IMR-90 (cell line): ENCODE data around the gene SLC38A9. TPM values are rescaled to one million over a fixed set of nuclear protein-coding genes. Genes with fewer than 3 reads are reported as not detected.

ENCODE experiments used
- ATAC-seq: fragments of 200-7000 bp; cut with Tn5 transposase; 2 replicates; pipeline ENCODE4 v1.9.1; 2020; ENCODE audit warnings: low read depth, mild to moderate bottlenecking, moderate library complexity
- BruUV-seq: library from RNA; stranded (reverse); fragments of 400-500 nt; replicated peaks from 2 replicates; lab custom pipeline; 2021; lab: Mats Ljungman, UMichigan
- CTCF ChIA-PET: fragments of 300-600 bp; formaldehyde crosslinking; extraction: SDS; loops from one replicate; lab custom pipeline; 2021; ENCODE audit warnings: antibody characterized with exemption; lab: Yijun Ruan, JAX
- POLR2A ChIA-PET: fragments of 300-600 bp; sonication (Branson Sonifier 250); formaldehyde crosslinking; loops from one replicate; lab custom pipeline; 2022; ENCODE audit warnings: antibody characterized with exemption; ENCODE audit not compliant: unreplicated experiment; lab: Charles Lee
- DNase-seq: peaks from one replicate; pipeline ENCODE4 v3.0.0; 2013
- H2AFZ ChIP-seq: replicated peaks from 2 replicates; pipeline ENCODE3; 2013; ENCODE audit warnings: low read length, mild to moderate bottlenecking; ENCODE audit not compliant: poor library complexity
- H2AK5ac ChIP-seq: 2 replicates; pipeline ENCODE4 v1.6.1; 2013; ENCODE audit warnings: low read depth, low read length, inconsistent platforms
- H2AK9ac ChIP-seq: replicated peaks from 2 replicates; pipeline ENCODE3; 2013; ENCODE audit warnings: mild to moderate bottlenecking, low read depth, low read length, moderate library complexity; ENCODE audit not compliant: poor library complexity
- H2BK120ac ChIP-seq: 2 replicates; pipeline ENCODE4 v1.6.1; 2013; ENCODE audit warnings: low read depth, low read length, inconsistent platforms
- H2BK15ac ChIP-seq: 3 replicates; pipeline ENCODE4 v1.6.1; 2013; ENCODE audit warnings: low read depth, low read length, inconsistent platforms
- H2BK20ac ChIP-seq: 2 replicates; pipeline ENCODE4 v1.6.1; 2013; ENCODE audit warnings: low read depth, mild to moderate bottlenecking, inconsistent platforms, low read length, moderate library complexity
- H2BK5ac ChIP-seq: 2 replicates; pipeline ENCODE4 v1.6.1; 2013; ENCODE audit warnings: mild to moderate bottlenecking, low read depth, low read length, inconsistent platforms; ENCODE audit not compliant: poor library complexity, severe bottlenecking
- H3K14ac ChIP-seq: replicated peaks from 2 replicates; pipeline ENCODE4 v1.6.1; 2013; ENCODE audit warnings: low read depth, low read length, inconsistent platforms
- H3K18ac ChIP-seq: 2 replicates; pipeline ENCODE4 v1.6.1; 2013; ENCODE audit warnings: low read depth, low read length, control low read depth
- H3K23ac ChIP-seq: 2 replicates; pipeline ENCODE4 v1.6.1; 2013; ENCODE audit warnings: low read depth, low read length, inconsistent platforms
- H3K27ac ChIP-seq: 2 replicates; pipeline ENCODE4 v1.5.1; 2013; ENCODE audit warnings: mild to moderate bottlenecking, control low read depth, low read length; ENCODE audit not compliant: insufficient read depth
- H3K27me3 ChIP-seq: 2 replicates; pipeline ENCODE4 v1.6.1; 2013; ENCODE audit warnings: low read length; ENCODE audit not compliant: control insufficient read depth, insufficient read depth
- H3K36me3 ChIP-seq: 2 replicates; pipeline ENCODE4 v1.6.1; 2013; ENCODE audit warnings: low read length, mixed read lengths; ENCODE audit not compliant: control insufficient read depth, insufficient read depth
- H3K4ac ChIP-seq: 2 replicates; pipeline ENCODE4 v1.6.1; 2013; ENCODE audit warnings: low read depth, low read length, inconsistent platforms
- H3K4me1 ChIP-seq: 2 replicates; pipeline ENCODE4 v1.6.1; 2013; ENCODE audit warnings: low read length, mixed read lengths; ENCODE audit not compliant: control insufficient read depth, insufficient read depth
- H3K4me2 ChIP-seq: 2 replicates; pipeline ENCODE4 v1.6.1; 2013; ENCODE audit warnings: low read depth, mild to moderate bottlenecking, control low read depth, low read length, moderate library complexity
- H3K4me3 ChIP-seq: 2 replicates; pipeline ENCODE4 v1.5.1; 2013; ENCODE audit warnings: low read depth, mild to moderate bottlenecking, control low read depth, low read length, moderate library complexity; ENCODE audit not compliant: insufficient read depth
- H3K56ac ChIP-seq: 2 replicates; pipeline ENCODE4 v1.6.1; 2013; ENCODE audit warnings: low read length, inconsistent platforms; ENCODE audit not compliant: insufficient read depth; ENCODE audit errors: extremely low read depth
- H3K79me1 ChIP-seq, 2 experiments: 2 replicates each; pipeline ENCODE4 v1.6.1; 2013; ENCODE audit warnings: low read length in 2 of 2, inconsistent platforms in 1 of 2, low read depth in 1 of 2
- H3K9ac ChIP-seq: 2 replicates; pipeline ENCODE4 v1.6.1; 2013; ENCODE audit warnings: low read depth, low read length, control low read depth
- H3K9me1 ChIP-seq: 2 replicates; pipeline ENCODE4 v1.6.1; 2013; ENCODE audit warnings: low read length, inconsistent platforms; ENCODE audit not compliant: insufficient read depth
- H3K9me3 ChIP-seq: 2 replicates; pipeline ENCODE4 v1.6.1; 2013; ENCODE audit warnings: low read length; ENCODE audit not compliant: control insufficient read depth, insufficient read depth
- H4K20me1 ChIP-seq: 2 replicates; pipeline ENCODE4 v1.6.1; 2013; ENCODE audit warnings: low read length, inconsistent platforms; ENCODE audit not compliant: insufficient read depth
- H4K5ac ChIP-seq: 2 replicates; pipeline ENCODE4 v1.6.1; 2013; ENCODE audit warnings: mild to moderate bottlenecking, low read depth, low read length, control low read depth
- H4K8ac ChIP-seq, 2 experiments: 2 replicates each; pipeline ENCODE4 v1.6.1; 2013; ENCODE audit warnings: low read depth in 2 of 2, low read length in 2 of 2, control low read depth in 1 of 2, inconsistent platforms in 1 of 2
- H4K91ac ChIP-seq: 2 replicates; pipeline ENCODE4 v1.6.1; 2013; ENCODE audit warnings: low read depth, low read length, inconsistent platforms; ENCODE audit not compliant: insufficient read depth
- CEBPB ChIP-seq: IDR thresholded peaks from 2 replicates; pipeline ENCODE4 v1.6.1; 2012; ENCODE audit warnings: low read depth, low read length, improper control_type of control experiment
- NFE2L2 ChIP-seq: fragments of 150-350 bp; IDR thresholded peaks from 2 replicates; pipeline ENCODE4 v1.6.1; 2016; ENCODE audit warnings: low read depth, mild to moderate bottlenecking, low read length
- WGBS, 2 experiments: methylation state at CpG; one replicate each; pipeline versions ENCODE4 v1.1.5 to v1.1.7; 2013; ENCODE audit warnings: missing lambda C conversion rate in 2 of 2; ENCODE audit not compliant: insufficient read length in 1 of 2; ENCODE audit errors: extremely low coverage in 2 of 2; 5-methylcytosine and 5-hydroxymethylcytosine counted together
- dilution Hi-C: fragments of 300-500 bp; cut with HindIII; formaldehyde crosslinking; loops from one replicate; pipeline ENCODE4 v1.14.3; 2018; ENCODE audit warnings: low sequenced_read_pairs; ENCODE audit not compliant: unreplicated experiment
- in situ Hi-C: fragments of 300-500 bp; cut with MboI; formaldehyde crosslinking; loops from 3 replicates; pipeline ENCODE4 v1.14.3; 2019; ENCODE audit warnings: low sequenced_read_pairs, inconsistent platforms, mixed read lengths
- intact Hi-C: fragments of 100-400 bp; cut with micrococcal nuclease; formaldehyde crosslinking; loops from 2 replicates; pipeline ENCODE4 v1.10.0; 2022
- polyA plus RNA-seq, 3 experiments: library from polyadenylated mRNA; depleted of rRNA; stranded (reverse); fragments of >200 nt; gene quantifications; 2 replicates each; pipeline ENCODE4 v1.2.3, GENCODE V29; 2012; ENCODE audit warnings: low replicate concordance in 1 of 3
- total RNA-seq: library from RNA; depleted of rRNA; stranded (reverse); fragments of >200 nt; gene quantifications from 2 replicates; pipeline ENCODE4 v1.2.3, GENCODE V29; 2012

Gene SLC38A9
- total and polyA plus RNA-seq, 2 of the 4 experiments (the other 2 are of a cell fraction), result 10.5 to 24.2 TPM

DNA sequence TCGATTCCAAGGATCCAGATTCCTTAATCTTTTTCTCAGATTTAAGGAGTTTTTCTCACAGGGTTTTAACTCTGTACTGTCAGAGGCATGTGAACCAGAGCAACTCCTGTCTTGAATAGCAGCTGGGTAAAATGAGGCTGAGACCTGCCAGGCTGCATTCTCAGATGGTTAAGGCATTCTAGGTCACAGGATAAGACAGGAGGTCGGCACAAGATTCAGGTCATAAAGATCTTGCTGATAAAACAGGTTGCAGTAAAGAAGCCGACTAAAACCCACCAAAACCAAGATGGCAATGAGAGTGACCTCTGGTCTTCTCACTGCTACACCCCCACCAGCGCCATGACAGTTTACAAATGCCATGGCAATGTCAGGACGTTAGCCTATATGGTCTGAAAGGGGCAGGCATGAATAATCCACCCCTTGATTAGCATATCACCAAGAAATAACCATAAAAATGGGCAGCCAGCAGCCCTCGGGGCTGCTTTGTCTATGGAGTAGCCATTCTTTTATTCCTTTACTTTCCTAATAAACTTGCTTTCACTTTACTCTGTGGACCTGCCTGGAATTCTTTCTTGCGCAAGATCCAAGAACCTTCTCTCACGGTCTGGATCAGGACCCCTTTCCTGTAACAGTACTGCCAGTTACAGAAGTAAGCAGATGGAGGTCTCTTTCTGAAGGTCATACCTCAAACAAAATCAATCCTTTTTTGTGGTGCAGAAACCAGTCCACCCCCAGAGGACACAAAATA, 87.1 kb downstream of the SLC38A9 start:
- no peak overlapping the region for H3K9ac ChIP-seq
- ATAC-seq (no peak), DNase-seq (no peak)
- no peaks in the 10 kb centered on the region for H3K36me3 ChIP-seq
- in situ Hi-C loops, result no loop called here
- ChIA-PET POLR2A (no interaction called here), CTCF (interaction anchor here (0.9 kb wide), 1 partner anchor 34 kb away, joined by 3 read pairs; no protein-coding TSS in a partner anchor)
- no peak overlapping the region for H3K4me2 ChIP-seq
- H4K91ac ChIP-seq, result no peak overlapping the region
- no peaks in the 10 kb centered on the region for H3K79me1 ChIP-seq
- H3K14ac ChIP-seq, result no peak overlapping the region
- H3K23ac ChIP-seq, result no peak overlapping the region
- H2BK15ac ChIP-seq, result no peak overlapping the region
- H2AK9ac ChIP-seq, result no peak overlapping the region
- no peaks in the 10 kb centered on the region for H4K20me1 ChIP-seq
- no peak overlapping the region; the same call in 1 of the 2 replicates for H2AK5ac ChIP-seq
- no peak overlapping the region for H3K4me3 ChIP-seq
- H2BK5ac ChIP-seq, result no peak overlapping the region
- TF ChIP-seq CEBPB (peak; percentile 69), NFE2L2 (no peak)
- no CpG with 5 or more reads among the region's 8 CpGs for WGBS, 2 experiments
- no peaks in the 10 kb centered on the region for H3K9me3 ChIP-seq
- H3K27ac ChIP-seq, result no peak overlapping the region
- H3K27me3 ChIP-seq, result no peaks in the 10 kb centered on the region
- H3K18ac ChIP-seq, result peak overlapping the region; percentile 56; the same call in 1 of the 2 replicates
- no peak overlapping the region for H2BK20ac ChIP-seq
- peaks cover 8% of the 10 kb centered on the region; the same call in 1 of the 2 replicates for H3K4me1 ChIP-seq
- BruUV-seq, result no TSS peak
- no peak overlapping the region for H4K5ac ChIP-seq
- H4K8ac ChIP-seq, result no peak overlapping the region
- 0 out of 2 replicates have a peak, but pooled peaks cover under 1% of the 10 kb centered on the region for H3K9me1 ChIP-seq
- H2BK120ac ChIP-seq, result no peak overlapping the region; the same call in 1 of the 2 replicates
- dilution Hi-C loops, result no loop called here
- intact Hi-C loops, result no loop called here
- H3K56ac ChIP-seq, result no peak overlapping the region
- H3K4ac ChIP-seq, result no peak overlapping the region
- no peak overlapping the region for H2AFZ ChIP-seq
